ENCODE measurements around the gene MCM3AP.
A peak's percentile ranks its signal among the peaks of the same experiment; 100 is the strongest.

The MCM3AP gene

DNA sequence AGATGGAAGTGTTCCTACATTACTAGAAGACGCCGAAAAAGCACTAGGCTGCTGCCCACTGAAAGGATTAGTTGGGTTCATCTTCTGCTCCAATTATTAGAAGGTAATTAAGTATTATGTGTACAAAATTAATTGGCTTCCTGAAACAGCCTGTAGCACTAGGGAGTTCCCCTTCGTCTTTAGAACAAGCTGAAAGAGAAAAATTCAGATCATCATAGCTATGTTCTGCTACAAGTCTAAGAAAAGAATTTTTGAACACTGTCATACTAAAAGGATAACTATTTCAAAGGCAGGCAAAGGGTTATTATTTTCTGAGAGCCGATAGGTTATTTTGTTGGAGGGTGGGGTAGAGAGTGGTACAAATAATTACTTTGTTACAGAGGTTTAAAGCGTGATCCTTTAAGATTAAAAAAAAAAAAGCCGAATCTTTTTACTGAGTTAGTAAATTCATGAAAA, at the start of gene MCM3AP:
Gene MCM3AP (minus strand): TSS at position 406 of the 456 bp plus-strand sequence. CDS start 325 bp downstream, at position 81.
- no peak for DNase-seq

DNA sequence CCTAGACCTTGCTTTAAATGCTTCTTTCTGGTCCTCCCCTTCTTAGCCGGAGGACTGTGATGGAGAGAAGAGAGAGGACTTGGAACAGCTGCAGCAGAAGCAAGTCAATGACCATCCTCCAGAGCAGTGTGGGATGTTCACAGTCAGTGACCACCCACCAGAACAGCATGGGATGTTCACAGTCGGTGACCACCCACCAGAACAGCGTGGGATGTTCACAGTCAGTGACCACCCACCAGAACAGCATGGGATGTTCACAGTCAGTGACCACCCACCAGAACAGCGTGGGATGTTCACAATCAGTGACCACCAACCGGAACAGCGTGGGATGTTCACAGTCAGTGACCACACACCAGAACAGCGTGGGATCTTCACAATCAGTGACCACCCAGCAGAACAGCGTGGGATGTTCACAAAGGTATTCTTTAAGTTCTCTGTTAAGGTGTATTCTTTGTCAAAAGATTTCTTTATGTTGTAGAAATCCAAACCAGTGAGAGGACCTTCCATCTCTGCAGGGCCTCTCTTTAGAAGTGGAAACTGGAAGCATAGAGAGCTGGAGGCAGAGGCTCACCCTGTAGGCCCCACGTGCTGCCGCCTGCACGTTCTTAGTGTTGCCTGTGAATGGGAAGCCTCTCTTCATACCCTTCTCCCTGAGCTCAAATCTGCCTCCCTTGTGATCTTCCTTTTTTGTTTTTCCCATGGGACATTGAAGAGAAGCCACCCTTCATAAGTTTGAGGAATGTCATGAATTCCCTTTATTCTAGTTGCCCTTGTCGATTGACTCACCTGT, 49.1 kb upstream of the MCM3AP start:
- no peak for DNase-seq

DNA sequence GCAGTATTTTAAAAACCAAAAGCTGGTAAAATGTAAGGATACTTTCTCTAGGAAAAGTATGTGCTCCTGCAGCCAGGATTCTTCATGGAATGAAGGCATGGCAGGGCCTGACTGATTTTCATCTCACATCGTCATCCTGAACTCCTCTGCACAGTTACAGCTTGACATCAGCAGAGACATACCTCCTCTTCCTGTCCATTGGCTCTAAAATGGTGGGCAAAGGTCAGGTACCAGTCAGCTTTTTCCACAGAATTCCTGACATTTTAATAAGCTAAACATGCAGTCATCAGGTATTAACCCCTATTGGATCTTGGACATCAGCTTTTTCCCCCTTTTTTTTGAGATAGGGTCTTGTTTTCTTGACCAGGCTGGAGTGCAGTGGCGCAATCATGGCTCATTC, 44.4 kb upstream of the MCM3AP start:
- no peak for DNase-seq

DNA sequence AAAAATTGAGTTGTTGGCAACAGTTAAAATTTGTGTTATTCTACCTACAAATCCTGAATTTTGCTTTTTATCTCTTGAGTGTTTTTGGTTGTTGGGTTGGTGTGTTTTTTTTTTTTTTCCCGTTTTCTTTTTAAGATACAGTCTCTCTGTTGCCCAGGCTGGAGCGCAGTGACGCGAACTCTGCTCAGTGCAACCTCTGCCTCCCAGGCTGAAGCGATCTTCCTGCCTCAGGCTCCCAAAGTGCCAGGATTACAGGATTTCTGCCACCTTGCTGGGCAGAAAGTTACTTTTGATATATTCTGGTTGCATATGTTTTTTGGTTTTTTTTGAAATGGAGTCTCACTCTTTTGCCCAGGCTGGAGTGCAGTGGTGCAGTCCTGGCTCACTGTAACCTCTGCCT, 42.7 kb upstream of the MCM3AP start:
- DNase-seq, result no peak

DNA sequence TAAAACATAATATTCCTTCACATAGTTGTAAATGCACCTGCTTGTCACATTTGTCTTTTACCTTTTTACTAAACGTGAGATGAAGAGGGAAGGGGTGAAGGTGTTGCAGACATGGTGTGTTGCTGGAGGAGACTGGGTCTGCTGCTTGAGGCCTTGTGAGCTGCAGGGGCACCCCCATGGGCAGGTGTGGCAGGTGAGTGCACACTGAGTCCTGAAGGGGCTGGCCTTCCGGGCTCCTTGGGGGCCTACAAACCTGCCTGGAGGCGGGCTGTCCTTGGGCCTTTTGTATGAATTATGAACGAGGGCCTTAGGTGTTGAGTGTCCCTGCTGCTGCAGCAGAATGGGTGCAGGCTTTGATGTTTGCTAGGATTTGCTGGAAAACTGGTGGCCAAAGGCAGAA, 42.3 kb upstream of the MCM3AP start:
- no peak for DNase-seq

DNA sequence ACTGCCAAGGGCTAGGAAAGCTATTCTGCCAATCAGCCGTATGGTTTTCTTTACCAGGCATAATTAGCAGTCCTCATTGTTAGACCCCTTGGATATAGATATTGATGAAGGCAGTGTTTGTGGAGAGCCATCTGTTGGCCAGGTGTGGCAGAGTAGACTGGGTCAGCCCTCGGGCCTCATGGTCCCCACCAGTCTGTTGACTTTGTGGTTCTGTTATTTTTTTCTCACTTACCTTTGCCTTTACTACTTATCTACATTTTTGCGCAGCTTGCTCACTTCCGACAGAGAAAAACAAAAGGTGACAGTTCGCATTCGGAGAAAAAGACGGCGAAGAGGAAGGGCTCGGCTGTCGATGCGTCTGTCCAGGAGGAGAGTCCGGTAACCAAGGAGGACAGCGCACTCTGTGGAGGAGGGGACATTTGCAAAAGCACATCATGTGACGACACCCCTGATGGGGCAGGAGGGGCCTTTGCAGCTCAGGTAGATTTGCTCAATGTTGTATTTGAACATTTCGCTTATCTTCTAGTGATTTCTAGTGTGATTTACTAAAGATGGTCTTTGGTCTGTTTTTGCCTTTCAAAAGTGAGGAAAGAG, 40.8 kb upstream of the MCM3AP start:
- DNase-seq, result no peak

DNA sequence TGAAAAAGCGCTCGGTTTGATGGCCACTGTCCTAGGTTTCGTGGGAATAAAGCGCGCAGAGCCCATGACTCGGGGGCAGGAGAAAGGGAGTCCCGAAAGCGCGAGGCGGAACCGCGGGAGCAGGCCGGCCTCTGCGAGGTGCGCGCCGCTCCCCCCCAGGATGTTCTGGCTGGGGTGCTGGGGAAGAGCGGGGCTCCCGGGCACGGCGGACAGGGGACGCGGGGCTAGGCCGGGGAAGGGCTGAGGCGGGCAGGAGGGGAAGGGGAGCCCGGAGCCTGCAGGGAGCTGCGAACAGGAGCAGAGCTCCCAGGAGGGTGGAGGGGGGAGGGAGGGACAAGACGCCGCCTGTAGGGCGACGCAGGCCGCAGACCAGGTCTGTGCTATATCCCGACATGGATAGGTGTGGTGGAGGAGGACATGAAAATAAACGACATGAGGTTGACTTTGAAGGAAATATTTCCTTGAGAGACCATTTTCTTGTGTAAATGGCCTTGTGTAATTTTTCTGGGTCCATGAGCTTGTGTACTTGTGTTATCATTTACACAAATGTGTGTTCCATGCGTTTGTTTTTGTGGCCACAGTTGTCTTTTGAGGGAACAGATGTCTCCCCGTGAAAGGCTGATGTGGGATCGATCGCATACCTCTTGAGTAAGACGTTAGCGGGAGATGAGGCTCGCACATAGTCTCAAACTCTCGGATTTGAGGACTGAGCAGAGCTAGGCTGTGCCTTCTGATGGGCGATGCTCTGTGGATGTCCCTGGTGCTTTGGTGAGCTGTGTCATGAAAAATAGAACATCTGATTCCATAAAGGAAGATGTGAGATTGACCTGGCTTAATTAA, 39.9 kb upstream of the MCM3AP start:
- DNase-seq, result peak; percentile 14 to 17

DNA sequence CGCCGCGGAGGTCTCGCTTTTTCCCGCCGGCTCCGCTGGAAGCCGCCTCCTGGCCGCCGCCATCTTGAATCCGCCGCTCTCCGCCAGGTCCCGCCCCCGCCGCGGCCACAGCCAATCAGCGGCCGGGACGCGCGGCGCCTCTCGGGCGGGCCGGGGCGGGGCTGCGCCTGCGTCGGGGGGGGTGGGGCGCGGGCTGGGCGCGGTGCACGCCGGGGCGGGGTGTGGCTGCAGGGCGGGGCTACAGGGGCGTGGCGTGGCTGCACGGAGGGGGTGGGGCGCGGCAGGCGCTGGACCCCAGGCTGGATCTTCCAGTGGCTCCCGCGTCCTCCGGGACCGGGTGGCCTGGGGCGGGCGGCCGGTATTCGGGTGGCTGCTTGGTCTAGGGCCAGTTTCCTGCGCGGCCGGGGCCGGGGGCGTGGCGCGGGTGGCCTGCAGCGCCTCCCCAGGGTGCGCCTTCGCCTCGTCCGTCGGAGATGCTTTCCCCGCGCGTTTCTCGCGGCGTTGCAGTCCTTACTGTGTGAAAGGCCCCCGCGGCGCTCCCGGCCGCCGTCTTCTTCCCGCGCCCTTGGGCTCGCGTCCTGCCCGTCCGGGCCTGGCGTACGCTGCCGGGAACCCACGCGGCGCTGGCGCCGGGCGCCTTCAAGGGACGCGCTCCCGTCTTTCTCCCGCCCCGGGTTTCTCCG, 39.1 kb upstream of the MCM3AP start:
- peak; percentile 87 to 88 for DNase-seq

DNA sequence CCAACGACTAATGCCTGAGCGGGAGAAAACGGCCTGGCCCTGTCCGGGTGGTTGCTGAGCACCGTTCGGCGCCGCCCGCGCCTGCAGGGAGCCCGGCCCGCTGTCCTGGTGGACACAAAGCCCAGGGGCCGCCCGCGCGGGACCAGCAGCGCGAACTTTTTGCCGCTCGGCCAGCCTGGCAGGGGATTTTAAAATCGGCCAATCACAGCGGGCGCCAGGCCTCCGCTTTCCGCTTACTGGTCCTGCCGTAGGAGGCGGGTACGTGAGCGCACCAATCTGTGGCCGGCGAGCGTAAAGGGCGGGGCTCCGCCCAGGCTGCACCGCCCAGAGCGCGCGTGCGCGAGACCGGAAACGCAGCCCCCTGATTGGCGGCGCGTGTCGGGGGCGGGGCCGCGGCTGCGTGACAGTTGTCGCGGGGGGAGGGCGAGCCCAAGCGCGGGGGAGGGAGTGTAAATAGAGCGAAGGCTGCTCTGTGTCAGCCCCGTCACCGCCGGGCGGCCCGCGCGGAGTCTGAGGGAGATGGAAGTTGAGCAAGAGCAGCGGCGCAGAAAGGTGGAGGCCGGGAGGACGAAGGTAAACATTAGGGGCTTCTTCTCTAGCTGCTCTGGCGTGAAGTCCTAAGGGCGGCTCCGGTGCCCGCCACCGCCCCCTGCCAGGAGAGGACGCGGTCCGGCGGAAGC, 38.4 kb upstream of the MCM3AP start, which contains the start of the genes C21orf58 and PCNT:
Gene C21orf58 (minus strand): TSS at position 161 of the 680 bp plus-strand sequence. CDS start 1,132 bp downstream, outside the sequence.
Gene PCNT (plus strand): TSS at position 447 of the 680 bp plus-strand sequence. CDS start 73 bp downstream, at position 520.
- DNase-seq, result peak; percentile 98 to 99

DNA sequence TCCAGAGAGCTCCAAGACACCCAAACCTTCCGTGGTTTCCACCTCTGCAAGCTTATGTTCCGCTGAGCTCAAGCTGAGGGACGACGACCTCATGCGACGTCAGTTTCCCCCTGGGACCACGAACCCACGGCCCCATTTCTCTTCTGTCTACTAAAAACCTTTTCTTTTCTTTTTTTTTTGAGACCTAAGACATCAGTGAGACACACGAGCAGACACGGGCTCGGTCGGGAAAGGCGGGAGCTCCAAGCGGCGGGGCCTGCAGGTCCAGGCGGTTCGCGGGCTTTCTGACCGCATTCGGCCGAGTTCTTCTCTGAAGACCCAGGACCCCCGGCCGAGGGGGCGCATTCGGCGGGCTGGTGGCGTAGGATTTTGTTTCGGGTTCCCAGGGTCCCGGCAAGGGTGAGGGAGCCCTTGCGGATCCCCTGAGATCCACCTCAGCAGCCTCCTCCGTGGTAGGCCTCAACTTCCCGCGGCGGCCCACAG, 37.9 kb upstream of the MCM3AP start:
- DNase-seq, result no peak

DNA sequence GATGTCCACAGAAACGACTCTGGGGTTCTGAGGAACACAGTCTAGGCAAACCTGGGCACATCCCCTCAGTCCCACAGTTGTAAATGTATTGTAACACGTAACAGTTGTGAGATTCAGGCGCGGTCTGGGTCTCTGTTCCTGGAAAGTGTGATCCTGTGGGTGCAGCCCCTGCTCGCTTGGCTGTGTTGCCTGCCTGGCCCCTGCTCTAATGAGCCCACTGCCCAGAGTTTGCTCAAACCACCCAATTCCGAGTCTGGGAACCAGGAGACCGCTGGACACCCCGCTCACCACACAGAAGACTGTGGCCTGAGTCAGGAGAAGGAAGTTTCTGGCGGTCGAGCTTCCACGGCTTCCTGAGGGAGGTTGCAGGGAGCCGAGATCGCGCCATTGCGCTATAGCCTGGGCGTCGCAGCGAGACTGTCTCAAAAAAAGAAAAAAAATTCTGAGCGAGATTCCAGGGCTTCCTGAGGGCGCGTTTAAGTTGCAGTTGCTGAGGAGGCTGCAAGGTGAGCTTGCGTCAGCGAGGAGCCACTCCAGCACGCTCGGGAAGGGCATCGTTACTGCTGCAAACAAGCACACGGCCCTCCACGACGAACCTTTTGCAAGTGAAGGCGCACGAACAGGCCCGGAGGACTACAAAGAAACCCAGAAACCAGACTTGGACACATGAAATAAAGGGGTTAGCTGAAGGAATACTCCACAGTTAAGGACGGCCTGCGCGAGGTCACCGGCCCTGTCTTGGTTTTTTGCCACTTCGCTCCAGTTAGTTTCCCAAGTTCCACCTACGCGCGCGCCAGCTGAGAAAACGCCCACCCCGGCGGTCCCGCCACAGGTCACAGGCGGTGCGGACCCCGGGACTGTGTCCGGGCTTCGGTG, 37.2 kb upstream of the MCM3AP start:
- DNase-seq, result no peak

DNA sequence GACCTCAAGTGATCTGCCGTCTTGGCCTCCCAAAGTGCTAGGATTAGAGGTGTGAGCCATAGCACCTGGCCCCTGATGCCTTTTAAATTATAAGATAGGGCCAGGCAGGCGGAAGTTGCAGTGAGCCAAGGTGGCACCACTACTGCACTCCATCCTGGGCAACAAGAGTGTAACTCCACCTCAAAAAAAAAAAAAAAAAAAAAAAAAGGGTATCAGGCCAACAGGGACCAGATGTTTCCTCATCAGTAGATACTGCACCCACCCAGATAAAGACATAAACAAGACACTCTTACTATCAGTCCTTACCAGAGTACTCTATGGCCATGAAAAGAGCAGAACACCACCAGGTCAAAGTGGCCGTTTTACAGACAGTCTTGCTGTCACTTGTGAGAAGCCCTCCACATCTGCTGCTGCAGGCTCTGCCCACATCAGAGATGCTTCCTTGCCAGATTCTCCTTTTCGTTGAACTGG, 35.0 kb upstream of the MCM3AP start:
- DNase-seq, result no peak

DNA sequence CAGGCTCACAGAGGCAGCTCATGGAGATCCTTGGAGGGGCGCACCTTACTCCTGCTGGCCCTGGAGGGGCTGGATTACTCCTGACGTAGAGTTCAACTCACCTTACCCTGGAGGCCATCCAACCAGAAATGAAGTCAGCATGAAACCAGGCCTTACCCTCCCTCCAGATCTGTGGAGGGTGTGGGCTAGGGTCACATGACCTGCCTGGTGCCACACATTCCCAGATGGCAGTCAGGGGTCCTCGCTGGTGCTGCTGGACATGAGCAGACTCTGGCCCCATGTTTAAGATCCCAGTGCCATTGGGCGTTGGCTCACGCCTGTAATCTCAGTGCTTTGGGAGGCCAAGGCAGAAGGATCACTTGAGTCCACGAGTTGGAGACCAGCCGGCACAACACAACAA, 33.8 kb upstream of the MCM3AP start:
- no peak for DNase-seq

DNA sequence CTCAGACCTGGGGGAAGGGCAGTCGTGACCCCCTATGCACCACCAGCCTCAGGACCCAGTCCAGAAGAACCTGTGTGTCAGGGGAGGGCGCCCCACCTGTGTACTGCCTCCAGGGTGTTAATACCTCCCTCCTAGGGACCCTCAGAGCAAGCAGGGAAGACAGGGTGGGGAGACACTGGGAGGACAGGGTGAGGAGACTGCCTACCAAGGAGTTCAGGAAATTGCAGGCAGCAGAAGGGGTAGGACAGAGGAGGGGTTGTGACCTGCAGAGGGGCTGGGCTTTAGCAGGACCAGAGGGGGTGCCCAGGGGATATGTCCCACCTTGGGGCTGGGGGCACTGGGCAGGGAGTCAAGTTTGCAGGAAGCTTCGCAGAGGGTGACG, 33.0 kb upstream of the MCM3AP start:
- DNase-seq, result no peak

DNA sequence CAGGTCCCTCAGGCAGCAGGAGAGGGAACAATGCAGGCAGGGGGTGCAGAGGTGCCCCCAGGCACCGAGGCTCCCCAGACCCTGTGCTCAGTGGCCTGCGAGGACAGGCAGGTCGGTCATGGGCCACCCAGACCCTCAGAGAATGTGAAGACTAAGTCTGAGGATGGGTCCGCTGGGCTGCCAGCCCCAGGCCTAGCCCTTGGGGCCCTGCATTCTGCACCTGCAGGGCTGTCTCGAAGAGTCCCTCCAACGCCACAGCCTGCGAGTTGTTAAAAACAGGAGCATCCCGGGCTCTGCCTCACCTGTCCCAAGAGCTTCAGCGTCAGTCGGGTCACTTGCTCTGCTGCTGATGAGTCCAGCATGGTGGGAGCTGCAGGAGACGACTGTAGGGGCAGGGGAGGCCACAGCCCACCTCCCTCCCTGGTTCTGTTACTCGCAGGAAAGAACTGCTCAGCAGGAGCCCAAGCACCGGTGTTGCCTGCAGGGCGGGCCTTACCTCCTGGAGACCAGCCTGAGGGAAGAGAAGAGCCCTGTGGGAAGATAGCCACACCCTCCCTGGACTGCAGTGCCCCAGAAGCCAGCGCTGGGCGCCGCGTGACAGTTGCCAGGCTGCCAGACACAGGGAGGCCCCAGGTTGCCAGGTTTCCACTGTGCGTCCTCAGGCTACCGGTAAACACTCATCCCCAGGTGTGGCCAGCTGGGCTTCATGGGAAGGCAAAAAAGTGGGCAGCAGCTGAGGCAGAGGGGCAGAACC, 32.5 kb upstream of the MCM3AP start:
- DNase-seq, result no peak

DNA sequence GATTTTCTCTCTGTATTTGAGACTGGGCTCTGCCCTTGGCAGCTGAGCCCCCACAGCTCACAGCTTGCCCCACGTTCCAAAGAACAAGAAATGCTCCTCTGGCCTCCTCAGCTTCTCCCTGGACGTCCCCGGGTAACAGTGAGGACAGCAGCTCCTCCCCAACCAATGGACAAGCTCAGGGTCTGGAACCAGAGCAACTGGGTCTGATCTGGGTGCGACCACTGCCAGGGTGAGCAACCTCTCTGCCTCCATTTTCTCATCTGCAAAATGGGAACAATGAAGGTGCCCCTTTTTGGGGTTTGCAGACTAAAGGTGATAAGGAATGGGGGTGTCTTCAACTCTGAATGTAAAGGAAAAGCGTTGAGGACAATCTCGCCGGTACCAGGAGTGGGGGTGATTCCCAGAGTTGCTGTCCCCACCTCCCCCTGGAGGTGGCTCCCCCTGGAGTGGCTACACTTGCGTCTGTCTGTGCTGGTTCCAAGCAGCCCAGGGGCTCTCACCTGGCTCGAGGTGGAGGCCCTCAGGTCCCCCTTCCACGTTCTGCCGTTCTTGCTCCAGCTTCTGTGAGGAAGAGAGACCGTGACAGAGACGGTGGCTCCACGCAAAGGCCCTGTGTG, 31.4 kb upstream of the MCM3AP start:
- no peak for DNase-seq

DNA sequence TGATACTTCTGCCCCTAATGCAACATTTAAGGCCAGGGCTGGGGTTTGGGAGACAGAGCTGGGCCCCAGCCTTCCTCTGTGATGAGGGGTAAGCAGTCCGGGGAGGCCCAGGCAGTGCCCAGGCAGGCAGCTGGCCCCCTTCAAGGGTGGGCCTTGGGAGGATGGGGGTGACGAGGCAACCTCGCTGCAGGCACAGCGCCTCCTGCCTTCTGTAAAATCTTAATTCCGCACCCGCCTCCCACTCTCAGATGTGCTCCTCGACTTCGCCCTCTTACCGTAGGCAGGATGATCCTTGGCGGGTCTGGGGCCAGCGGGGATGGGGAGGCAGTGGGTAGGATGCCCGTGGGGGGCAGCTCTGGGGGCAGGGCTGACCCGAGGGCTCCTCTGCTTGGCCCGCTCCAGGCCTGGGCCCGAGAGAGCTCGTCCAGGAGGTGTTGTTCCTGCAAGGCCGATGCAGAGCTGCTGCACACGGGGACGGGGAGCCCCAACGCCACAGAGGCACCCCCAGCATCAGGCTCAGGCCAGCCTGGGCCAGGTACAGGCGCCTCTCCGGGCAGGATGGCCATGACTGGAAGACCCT, 29.1 kb upstream of the MCM3AP start:
- no peak for DNase-seq

DNA sequence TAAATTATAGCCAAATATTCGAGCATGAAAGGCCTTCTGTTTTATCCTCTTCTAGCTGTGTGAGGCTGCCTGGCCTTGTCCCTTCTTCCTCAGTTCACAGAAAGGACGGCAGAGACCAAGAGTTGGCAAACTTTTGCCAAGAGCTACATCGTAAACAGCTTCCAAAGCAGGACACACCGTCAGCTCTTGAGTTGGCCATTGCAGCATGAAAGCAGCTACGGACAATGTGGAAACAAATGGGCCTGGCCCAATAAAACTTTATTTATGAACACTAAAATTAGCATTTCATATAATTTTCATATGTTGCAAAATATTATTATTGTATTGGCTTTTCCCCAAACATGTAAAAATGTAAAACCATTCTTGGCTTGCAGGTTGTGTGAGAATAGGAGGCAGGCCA, 27.5 kb upstream of the MCM3AP start:
- no peak for DNase-seq

DNA sequence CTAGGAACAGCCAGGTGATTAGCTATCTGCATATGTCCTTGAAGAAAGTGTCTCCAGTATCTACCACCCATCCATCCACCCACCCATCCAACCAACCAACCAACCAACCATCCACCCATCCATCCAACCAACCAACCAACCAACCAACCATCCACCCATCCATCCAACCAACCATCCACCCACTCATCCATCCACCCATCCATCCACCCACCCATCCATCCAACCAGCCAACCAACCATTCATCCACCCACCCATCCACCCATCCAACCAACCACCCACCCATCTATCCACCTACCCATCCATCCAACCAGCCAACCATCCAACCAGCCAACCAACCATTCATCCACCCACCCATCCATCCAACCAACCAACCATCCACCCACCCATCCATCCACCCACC, 26.2 kb upstream of the MCM3AP start:
- no peak for DNase-seq

Measured in CD4-positive, alpha-beta T cell treated with Interleukin-1 beta for 1 hour (primary cell).